ENCODE measurements around the gene SCYL3.
"Not testable (repeated sequence)": the region's sequence is repeated elsewhere in the genome, so short reads cannot be mapped to it uniquely, and the experiment has no call there.

The SCYL3 gene

DNA sequence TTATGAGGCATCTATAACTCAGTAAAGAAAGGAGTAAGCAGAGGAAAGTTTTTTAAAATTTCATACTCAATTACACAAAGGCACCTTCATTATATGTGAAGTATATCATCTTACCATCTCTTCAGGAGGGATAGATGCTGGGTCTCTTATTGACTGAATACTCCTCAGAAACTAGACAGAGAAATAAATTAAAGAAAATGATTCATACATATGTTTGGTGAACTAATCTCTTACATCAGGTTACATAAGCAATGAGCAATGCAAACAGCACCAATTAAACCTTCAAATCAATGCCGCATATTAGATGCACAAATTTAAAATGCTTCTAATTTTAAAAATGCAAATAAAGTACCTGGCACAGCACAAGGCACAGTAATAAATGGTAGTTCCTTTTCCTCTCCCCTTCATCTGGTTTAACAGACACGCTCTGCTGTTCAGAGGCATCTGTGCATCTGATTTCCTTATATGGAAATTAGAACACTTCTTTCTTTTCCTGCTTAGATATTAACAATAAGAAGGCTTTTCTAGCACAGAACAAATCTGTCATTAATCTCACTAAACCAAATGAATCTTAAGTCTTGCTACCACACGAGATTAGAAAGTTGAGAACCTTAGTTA lies 20.0 kb downstream of the SCYL3 start:
- TF ChIP-seq ZNF384 (IDR thresholded peaks at IDR 0.05) = no peak
- no peak for TF ChIP-seq NFRKB (IDR thresholded peaks at IDR 0.05)
- no peak for TF ChIP-seq SP1 (IDR thresholded peaks at IDR 0.05)
- no peak for TF ChIP-seq CTBP1 (IDR thresholded peaks at IDR 0.05; ENCODE audit: borderline replicate concordance)
- TF ChIP-seq, protein P1, sequence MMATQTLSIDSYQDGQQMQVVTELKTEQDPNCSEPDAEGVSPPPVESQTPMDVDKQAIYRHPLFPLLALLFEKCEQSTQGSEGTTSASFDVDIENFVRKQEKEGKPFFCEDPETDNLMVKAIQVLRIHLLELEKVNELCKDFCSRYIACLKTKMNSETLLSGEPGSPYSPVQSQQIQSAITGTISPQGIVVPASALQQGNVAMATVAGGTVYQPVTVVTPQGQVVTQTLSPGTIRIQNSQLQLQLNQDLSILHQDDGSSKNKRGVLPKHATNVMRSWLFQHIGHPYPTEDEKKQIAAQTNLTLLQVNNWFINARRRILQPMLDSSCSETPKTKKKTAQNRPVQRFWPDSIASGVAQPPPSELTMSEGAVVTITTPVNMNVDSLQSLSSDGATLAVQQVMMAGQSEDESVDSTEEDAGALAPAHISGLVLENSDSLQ (IDR thresholded peaks at IDR 0.05) = no peak
- no peak for TF ChIP-seq SUZ12 (IDR thresholded peaks at IDR 0.05)
- TF ChIP-seq ARNT (IDR thresholded peaks at IDR 0.05) = no peak
- TF ChIP-seq L3MBTL2 (conservative IDR thresholded peaks at IDR 0.05) = no peak
- no peak for TF ChIP-seq TARDBP (IDR thresholded peaks at IDR 0.05)
- TF ChIP-seq FOXK2 (IDR thresholded peaks at IDR 0.05) = no peak
- no peak for TF ChIP-seq FOXA1 (IDR thresholded peaks at IDR 0.05)
- TF ChIP-seq BHLHE40 (IDR thresholded peaks at IDR 0.05; ENCODE audit: borderline replicate concordance) = no peak
- TF ChIP-seq LEF1 (IDR thresholded peaks at IDR 0.05; ENCODE audit: borderline replicate concordance) = no peak
- TF ChIP-seq FOXM1 (IDR thresholded peaks at IDR 0.05; ENCODE audit: borderline replicate concordance) = no peak
- TF ChIP-seq HDGF (IDR thresholded peaks at IDR 0.05; ENCODE audit: borderline replicate concordance) = no peak
- no peak for TF ChIP-seq ELF4 (IDR thresholded peaks at IDR 0.05)
- ChIA-PET POLR2A (no interaction called here), CTCF (interaction anchor here (0.5 kb wide), 1 partner anchor 525 kb away, joined by 3 read pairs; no protein-coding TSS in a partner anchor)
- DNase-seq (ENCODE audit: extremely low spot score) = no peak

DNA sequence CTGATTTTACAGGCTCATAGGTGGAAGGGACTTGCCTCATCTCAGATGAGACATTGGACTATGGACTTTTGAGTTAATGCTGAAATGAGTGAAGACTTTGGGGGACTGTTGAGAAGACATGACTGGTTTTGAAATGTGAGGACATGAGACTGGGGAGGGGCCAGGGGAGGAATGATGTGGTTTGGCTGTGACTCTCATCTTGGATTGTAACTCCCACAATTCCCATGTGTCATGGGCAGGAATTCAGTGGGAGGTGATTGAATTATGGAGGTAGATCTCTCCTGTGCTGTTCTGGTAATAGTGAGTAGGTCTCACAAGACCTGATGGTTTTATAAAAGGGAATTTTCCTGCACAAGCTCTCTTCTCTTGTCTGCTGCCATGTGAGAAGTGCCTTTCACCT lies 20.8 kb downstream of the SCYL3 start:
- ChIA-PET POLR2A (no interaction called here), CTCF (no interaction called here)
- TF ChIP-seq ELF4 (IDR thresholded peaks at IDR 0.05) (no peak), FOXM1 (IDR thresholded peaks at IDR 0.05; ENCODE audit: borderline replicate concordance) (no peak), CTBP1 (IDR thresholded peaks at IDR 0.05; ENCODE audit: borderline replicate concordance) (no peak), FOXA1 (IDR thresholded peaks at IDR 0.05) (no peak), HDGF (IDR thresholded peaks at IDR 0.05; ENCODE audit: borderline replicate concordance) (no peak), NFRKB (IDR thresholded peaks at IDR 0.05) (no peak), TARDBP (IDR thresholded peaks at IDR 0.05) (no peak), ZNF384 (IDR thresholded peaks at IDR 0.05) (no peak), FOXK2 (IDR thresholded peaks at IDR 0.05) (no peak), LEF1 (IDR thresholded peaks at IDR 0.05; ENCODE audit: borderline replicate concordance) (no peak), BHLHE40 (IDR thresholded peaks at IDR 0.05; ENCODE audit: borderline replicate concordance) (no peak), L3MBTL2 (conservative IDR thresholded peaks at IDR 0.05) (no peak), SP1 (IDR thresholded peaks at IDR 0.05) (no peak)
- TF ChIP-seq, protein P1 (IDR thresholded peaks at IDR 0.05) = no peak
- no peak for DNase-seq (ENCODE audit: extremely low spot score)

- CTCF ChIA-PET, POLR2A ChIA-PET: not testable (repeated sequence)
Observed at GRCh38 chr1:169871988-169872387, 21.7 kb downstream of the SCYL3 start.

DNA sequence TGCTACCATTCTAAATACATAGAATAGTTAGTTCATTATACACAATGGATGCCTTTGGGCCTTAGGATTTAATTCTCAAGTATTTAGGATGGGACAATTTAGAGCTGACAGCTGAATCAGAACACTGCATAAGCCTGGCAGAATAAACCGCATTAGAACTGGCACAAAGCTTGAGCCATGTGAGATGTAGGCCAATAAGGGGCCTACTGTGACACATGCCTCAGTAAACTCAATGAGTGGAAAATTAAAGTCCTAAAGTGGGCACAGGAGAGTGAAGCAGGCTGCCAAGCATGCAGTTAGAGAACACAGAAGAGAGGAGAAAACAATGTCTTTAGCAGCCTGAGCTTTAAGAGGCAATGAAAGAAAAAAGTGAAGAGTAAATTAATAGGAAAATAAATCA lies 24.3 kb downstream of the SCYL3 start:
- CTCF ChIA-PET = no interaction called here

More at GRCh38 chr1:169871988-169872387, 21.7 kb downstream of the SCYL3 start:
- not testable (repeated sequence) for DNase-seq (ENCODE audit: extremely low spot score)

GRCh38 chr1:169868978-169869377 lies 24.7 kb downstream of the SCYL3 start:
- ChIA-PET CTCF (no interaction called here), POLR2A (interaction anchor here (1.1 kb wide), 1 partner anchor 25 kb away, joined by 5 read pairs; no protein-coding TSS in a partner anchor)
- no peak for TF ChIP-seq FOXM1 (IDR thresholded peaks at IDR 0.05; ENCODE audit: borderline replicate concordance)
- TF ChIP-seq FOXK2 (IDR thresholded peaks at IDR 0.05) = no peak
- no peak for TF ChIP-seq FOXA1 (IDR thresholded peaks at IDR 0.05)
- no peak for TF ChIP-seq LEF1 (IDR thresholded peaks at IDR 0.05; ENCODE audit: borderline replicate concordance)
- no peak for DNase-seq (ENCODE audit: extremely low spot score)

More for the DNA sequence above, 24.3 kb downstream of the SCYL3 start:
- no peak for DNase-seq (ENCODE audit: extremely low spot score)
- POLR2A ChIA-PET = interaction anchor here (1.1 kb wide), 1 partner anchor 25 kb away, joined by 5 read pairs; no protein-coding TSS in a partner anchor
- TF ChIP-seq SP1 (IDR thresholded peaks at IDR 0.05) (no peak), ELF4 (IDR thresholded peaks at IDR 0.05) (no peak), FOXM1 (IDR thresholded peaks at IDR 0.05; ENCODE audit: borderline replicate concordance) (no peak), LEF1 (IDR thresholded peaks at IDR 0.05; ENCODE audit: borderline replicate concordance) (no peak), SUZ12 (IDR thresholded peaks at IDR 0.05) (no peak)
- TF ChIP-seq, protein P1 (IDR thresholded peaks at IDR 0.05) = no peak

- DNase-seq (ENCODE audit: extremely low spot score) = no peak
- ChIA-PET CTCF (no interaction called here), POLR2A (no interaction called here)
- TF ChIP-seq FOXA1 (IDR thresholded peaks at IDR 0.05) (no peak), TARDBP (IDR thresholded peaks at IDR 0.05) (no peak), ARNT (IDR thresholded peaks at IDR 0.05) (no peak), FOXK2 (IDR thresholded peaks at IDR 0.05) (no peak), CTBP1 (IDR thresholded peaks at IDR 0.05; ENCODE audit: borderline replicate concordance) (no peak), NFRKB (IDR thresholded peaks at IDR 0.05) (no peak), ZNF384 (IDR thresholded peaks at IDR 0.05) (no peak), SP1 (IDR thresholded peaks at IDR 0.05) (no peak), BHLHE40 (IDR thresholded peaks at IDR 0.05; ENCODE audit: borderline replicate concordance) (no peak), SUZ12 (IDR thresholded peaks at IDR 0.05) (no peak), LEF1 (IDR thresholded peaks at IDR 0.05; ENCODE audit: borderline replicate concordance) (no peak), L3MBTL2 (conservative IDR thresholded peaks at IDR 0.05) (no peak), HDGF (IDR thresholded peaks at IDR 0.05; ENCODE audit: borderline replicate concordance) (no peak), FOXM1 (IDR thresholded peaks at IDR 0.05; ENCODE audit: borderline replicate concordance) (no peak)
- TF ChIP-seq, protein P1 (IDR thresholded peaks at IDR 0.05) = no peak
Observed at GRCh38 chr1:169867012-169867675, 26.6 kb downstream of the SCYL3 start.
